GF-D8 (cell line): ENCODE results near the gene LRRC3C.

ENCODE experiments used
- DNase-seq: peaks from one replicate; lab custom pipeline; 2025; lab: John Stamatoyannopoulos, UW

Gene LRRC3C

DNA sequence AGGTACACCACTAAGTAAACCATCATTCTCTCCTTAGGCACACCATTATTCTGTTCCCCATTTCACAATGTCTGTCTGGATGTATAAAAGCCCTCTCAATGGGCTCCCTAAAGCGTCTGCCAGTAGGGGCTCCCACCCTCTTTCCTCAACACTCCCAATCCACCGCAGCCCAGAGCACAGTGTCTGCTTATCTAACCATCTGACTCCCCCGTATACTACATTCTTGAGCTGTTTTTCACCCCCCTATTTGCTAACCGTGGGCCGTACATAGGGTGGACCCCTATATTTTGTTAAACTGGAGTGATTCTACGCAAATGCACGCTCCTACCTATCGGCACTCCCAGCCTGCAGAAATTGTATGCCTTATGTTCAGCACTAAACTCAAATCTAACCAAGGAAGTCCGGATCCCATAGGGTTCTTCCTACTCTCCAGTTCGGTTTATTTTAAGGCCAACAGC lies 52.4 kb downstream of the LRRC3C start:
- peak; percentile 49 for DNase-seq

DNA sequence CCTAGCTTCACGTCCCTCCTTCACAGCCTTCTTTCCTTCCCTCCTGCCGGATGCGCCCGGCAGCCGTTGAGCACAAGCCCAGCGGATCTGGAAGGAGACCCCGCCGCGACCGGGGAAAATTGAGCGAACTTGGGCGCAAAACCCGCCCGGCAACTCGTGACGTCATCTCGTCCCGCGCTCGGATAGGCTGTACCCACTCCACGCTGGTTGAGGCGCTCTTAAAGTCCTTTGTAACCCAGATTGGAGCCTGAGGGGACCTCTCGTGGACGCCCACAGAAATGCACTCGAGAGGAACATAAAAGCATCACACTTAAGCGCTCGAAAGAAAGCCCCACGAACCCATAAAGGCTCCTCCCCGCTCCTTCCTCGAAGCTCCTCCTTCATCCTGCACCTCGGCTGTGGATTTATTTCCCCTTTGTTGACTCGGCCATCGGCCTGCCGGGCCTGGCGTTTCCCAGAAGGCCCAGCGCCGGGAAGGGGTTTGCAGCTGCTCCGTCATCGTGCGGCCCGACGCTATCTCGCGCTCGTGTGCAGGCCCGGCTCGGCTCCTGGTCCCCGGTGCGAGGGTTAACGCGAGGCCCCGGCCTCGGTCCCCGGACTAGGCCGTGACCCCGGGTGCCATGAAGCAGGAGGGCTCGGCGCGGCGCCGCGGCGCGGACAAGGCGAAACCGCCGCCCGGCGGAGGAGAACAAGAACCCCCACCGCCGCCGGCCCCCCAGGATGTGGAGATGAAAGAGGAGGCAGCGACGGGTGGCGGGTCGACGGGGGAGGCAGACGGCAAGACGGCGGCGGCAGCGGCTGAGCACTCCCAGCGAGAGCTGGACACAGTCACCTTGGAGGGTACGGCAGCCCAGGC lies 53.0 kb downstream of the LRRC3C start, which contains the start of gene PSMD3:
Gene PSMD3, plus strand, starts transcription at position 457 of the 856 bp plus-strand sequence. Its CDS starts 164 bp downstream, at position 621.
- DNase-seq = peak; percentile 98

DNA sequence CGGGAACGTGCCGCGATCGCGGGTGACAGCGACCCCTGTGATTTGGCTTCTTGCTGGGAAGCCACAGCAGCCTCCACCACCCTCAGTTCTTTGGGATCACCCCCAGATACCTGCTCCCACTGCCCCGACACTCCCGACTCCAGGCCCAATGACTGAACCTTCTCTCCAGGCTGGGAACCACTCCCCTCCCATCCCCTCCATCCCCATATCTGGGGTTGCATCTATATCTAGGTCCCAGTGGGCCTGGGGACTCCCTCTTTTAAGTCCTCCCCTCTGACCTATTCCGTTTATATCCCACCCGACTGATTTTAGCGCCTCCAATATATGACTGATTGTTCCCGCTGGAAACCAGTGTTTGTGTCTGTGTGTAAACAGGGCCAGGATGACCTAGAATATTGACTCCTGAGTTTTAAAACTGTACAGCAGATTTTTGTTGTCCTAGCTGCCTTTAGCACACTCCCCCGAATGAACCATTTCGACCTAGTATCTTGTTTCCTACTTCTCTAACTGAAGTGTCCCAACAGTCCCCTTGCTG lies 53.7 kb downstream of the LRRC3C start:
- DNase-seq = no peak

DNA sequence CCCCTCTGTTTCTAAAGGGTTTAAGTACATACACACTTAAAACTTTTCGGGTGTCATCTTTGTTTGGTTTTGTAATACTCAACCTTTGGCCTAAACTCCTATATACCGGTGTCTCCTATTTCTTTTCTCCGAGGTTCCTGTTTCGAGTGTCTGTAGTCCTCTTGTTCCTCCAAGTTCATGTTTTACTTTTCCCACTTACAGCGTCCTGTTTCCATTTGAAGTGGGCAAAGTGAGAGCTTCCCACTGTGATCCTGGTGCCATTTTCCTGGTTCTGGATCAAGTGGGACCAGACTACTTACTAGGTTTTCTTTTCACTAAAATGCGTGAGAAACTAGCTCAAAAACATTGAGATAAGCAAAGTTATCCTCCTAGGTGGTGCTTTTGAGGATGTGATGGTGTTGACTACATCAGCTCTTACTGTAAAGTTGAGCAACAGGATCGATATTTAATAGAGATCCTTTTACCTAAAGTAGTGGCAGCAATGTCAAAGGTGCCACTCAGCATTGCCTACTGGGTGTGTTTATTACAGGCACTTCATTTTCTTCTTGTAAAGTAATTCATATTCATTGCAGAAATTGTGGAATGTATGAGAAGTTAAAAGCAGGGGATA lies 54.3 kb downstream of the LRRC3C start:
- DNase-seq = peak; percentile 6

DNA sequence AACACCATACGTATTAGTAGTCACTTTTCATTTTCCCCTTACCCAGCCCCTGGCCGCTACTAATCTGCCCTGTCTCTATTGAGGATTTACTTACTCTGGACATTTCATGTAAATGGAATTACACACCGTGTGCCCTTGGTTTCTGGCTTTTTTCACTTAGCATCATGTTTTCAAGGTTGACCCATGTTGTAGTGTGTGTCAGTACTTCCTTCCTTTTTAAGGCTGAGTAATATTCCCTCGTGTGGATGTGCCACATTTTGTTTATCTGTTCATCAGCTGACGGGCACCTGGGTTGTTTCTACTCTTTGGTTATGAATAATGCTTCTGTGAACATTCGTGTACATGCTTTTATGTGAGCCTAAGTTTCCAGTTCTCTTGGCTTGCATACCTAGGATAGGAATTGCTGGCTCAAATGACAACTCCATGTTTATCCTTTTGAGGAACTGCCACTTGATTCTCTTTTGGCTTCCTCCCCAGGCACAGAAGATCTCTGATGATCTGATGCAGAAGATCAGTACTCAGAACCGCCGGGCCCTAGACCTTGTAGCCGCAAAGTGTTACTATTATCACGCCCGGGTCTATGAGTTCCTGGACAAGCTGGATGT lies 60.8 kb downstream of the LRRC3C start:
- no peak for DNase-seq

DNA sequence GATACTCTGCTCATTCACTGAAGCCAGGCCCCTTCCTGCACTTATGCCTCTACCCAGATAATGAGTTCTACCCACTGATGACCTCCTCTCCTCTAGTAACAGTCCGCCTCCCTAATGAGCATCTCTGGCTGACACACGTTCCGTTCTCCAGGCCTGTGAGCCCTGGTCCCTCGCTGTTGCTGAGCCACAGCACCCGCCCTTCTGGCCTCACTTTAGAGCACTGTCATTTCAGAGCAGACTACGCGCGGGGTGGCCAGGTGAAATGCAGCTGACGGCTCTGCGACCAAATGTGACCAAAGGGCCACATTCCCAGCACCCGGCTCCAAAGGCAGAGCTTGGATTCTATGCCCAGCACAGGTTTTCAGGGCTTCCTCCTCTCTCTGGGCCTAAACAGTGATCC lies 66.9 kb downstream of the LRRC3C start:
- DNase-seq = no peak
